ENCODE data around the gene STK24.

Gene STK24

DNA sequence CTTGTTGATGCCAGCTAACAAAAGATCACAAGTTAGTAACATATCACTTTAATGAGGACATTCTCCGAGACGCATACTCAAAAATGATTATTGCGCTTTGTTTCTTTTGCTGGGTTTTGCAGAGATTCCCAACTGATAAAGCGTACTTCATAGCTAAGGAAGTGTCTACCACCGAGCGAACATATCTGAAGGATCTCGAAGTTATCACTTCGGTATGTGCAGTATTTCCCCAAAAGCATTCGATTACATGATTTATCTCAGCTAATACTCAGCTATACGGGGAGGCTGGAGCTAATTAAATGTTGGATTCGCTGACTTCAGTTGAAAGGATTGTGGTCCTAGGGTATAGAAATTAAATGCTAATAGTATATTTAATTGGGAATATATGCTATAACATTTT, 166.3 kb downstream of the STK24 start:
- TF ChIP-seq RAD21 (IDR thresholded peaks at IDR 0.05; ENCODE audit: low read depth) = no peak
- no peak for TF ChIP-seq CREB1 (IDR thresholded peaks at IDR 0.05; ENCODE audit: low read depth)
- TF ChIP-seq TAF1 (IDR thresholded peaks at IDR 0.05; ENCODE audit: low read depth) = no peak
- TF ChIP-seq YY1 (IDR thresholded peaks at IDR 0.05; ENCODE audit: low read depth) = no peak
- no peak for TF ChIP-seq EGR1 (IDR thresholded peaks at IDR 0.05)
- TF ChIP-seq, protein P1, sequence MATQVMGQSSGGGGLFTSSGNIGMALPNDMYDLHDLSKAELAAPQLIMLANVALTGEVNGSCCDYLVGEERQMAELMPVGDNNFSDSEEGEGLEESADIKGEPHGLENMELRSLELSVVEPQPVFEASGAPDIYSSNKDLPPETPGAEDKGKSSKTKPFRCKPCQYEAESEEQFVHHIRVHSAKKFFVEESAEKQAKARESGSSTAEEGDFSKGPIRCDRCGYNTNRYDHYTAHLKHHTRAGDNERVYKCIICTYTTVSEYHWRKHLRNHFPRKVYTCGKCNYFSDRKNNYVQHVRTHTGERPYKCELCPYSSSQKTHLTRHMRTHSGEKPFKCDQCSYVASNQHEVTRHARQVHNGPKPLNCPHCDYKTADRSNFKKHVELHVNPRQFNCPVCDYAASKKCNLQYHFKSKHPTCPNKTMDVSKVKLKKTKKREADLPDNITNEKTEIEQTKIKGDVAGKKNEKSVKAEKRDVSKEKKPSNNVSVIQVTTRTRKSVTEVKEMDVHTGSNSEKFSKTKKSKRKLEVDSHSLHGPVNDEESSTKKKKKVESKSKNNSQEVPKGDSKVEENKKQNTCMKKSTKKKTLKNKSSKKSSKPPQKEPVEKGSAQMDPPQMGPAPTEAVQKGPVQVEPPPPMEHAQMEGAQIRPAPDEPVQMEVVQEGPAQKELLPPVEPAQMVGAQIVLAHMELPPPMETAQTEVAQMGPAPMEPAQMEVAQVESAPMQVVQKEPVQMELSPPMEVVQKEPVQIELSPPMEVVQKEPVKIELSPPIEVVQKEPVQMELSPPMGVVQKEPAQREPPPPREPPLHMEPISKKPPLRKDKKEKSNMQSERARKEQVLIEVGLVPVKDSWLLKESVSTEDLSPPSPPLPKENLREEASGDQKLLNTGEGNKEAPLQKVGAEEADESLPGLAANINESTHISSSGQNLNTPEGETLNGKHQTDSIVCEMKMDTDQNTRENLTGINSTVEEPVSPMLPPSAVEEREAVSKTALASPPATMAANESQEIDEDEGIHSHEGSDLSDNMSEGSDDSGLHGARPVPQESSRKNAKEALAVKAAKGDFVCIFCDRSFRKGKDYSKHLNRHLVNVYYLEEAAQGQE (IDR thresholded peaks at IDR 0.05; ENCODE audit: low read depth) = no peak
- no peak for TF ChIP-seq EP300 (IDR thresholded peaks at IDR 0.05; ENCODE audit: borderline replicate concordance)
- TF ChIP-seq, protein P2, sequence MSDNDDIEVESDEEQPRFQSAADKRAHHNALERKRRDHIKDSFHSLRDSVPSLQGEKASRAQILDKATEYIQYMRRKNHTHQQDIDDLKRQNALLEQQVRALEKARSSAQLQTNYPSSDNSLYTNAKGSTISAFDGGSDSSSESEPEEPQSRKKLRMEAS (IDR thresholded peaks at IDR 0.05) = no peak
- TF ChIP-seq, protein P3, sequence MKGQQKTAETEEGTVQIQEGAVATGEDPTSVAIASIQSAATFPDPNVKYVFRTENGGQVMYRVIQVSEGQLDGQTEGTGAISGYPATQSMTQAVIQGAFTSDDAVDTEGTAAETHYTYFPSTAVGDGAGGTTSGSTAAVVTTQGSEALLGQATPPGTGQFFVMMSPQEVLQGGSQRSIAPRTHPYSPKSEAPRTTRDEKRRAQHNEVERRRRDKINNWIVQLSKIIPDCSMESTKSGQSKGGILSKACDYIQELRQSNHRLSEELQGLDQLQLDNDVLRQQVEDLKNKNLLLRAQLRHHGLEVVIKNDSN (IDR thresholded peaks at IDR 0.05) = no peak

DNA sequence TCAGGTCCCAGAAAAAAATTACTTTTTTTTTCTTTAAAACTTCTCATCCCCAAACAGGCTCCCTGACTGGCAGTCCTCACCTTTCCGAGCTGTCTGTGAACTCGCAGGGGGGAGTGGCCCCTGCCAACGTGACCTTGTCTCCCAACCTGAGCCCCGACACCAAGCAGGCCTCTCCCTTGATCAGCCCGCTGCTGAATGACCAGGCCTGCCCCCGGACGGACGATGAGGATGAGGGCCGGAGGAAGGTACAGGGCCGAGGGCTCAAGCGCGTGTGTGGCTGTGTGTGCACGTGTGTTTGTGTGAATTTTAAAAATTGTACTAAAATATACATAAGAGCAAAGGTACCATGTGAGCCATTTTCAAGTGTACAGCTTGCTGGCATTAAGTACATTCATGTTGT, 167.6 kb downstream of the STK24 start:
- TF ChIP-seq TAF1 (IDR thresholded peaks at IDR 0.05; ENCODE audit: low read depth) (no peak), TCF12 (IDR thresholded peaks at IDR 0.05; ENCODE audit: low read depth) (no peak), ZBTB7A (IDR thresholded peaks at IDR 0.05; ENCODE audit: low read depth) (no peak), NFIC (IDR thresholded peaks at IDR 0.05) (no peak), YY1 (IDR thresholded peaks at IDR 0.05; ENCODE audit: low read depth) (no peak), EP300 (IDR thresholded peaks at IDR 0.05; ENCODE audit: borderline replicate concordance) (no peak), TEAD4 (IDR thresholded peaks at IDR 0.05) (no peak), EGR1 (IDR thresholded peaks at IDR 0.05) (no peak), RAD21 (IDR thresholded peaks at IDR 0.05; ENCODE audit: low read depth) (no peak), FOXM1 (IDR thresholded peaks at IDR 0.05; ENCODE audit: borderline replicate concordance, low read depth) (no peak), CEBPB (IDR thresholded peaks at IDR 0.05) (no peak), CREB1 (IDR thresholded peaks at IDR 0.05; ENCODE audit: low read depth) (no peak)
- TF ChIP-seq, protein P2 (IDR thresholded peaks at IDR 0.05) = no peak
- TF ChIP-seq, protein P3 (IDR thresholded peaks at IDR 0.05) = no peak
- TF ChIP-seq, protein P1 (IDR thresholded peaks at IDR 0.05; ENCODE audit: low read depth) = no peak

DNA sequence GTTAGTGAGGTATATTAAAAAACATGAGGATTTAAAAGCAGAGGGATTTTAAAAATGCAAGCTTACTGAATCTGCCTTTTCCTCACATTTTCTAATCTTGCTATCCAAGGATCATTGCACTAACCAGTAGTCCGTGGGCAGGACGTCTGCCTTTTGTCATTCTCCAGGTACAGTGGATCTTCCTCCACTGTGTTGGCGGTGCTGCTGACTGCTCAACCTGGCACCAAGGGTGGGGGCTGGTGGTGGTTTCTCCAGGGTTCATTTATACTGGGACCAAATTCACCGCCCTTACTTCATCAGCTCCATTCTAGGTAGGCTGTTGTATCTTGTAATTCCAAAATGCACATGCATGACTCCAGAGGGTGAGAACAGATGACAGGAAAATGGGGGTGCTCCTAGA, 169.3 kb downstream of the STK24 start:
- TF ChIP-seq NFIC (IDR thresholded peaks at IDR 0.05) (no peak), TAF1 (IDR thresholded peaks at IDR 0.05; ENCODE audit: low read depth) (no peak), CREB1 (IDR thresholded peaks at IDR 0.05; ENCODE audit: low read depth) (no peak), TEAD4 (IDR thresholded peaks at IDR 0.05) (no peak), CEBPB (IDR thresholded peaks at IDR 0.05) (no peak)
- TF ChIP-seq, protein P3 (IDR thresholded peaks at IDR 0.05) = no peak

DNA sequence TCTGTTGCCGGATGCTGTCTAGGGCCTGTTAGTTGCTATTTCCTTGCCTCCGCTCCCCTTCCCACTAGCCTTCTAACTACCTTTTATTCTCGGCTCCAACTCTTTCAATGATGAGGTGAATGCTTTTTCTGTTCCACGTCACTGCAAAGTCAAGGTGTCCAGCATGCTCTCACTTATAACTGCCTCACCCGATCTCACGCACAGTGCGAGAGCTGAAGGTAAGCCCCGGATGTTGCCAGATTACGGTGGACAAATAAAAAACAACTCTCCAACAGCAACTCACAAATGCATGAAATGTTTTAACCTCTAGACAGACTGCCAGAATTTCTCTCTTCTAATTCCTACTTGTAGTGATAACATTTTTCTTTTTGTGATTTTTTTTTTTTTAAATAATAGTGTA, 169.9 kb downstream of the STK24 start:
- no peak for TF ChIP-seq TAF1 (IDR thresholded peaks at IDR 0.05; ENCODE audit: low read depth)
- TF ChIP-seq RAD21 (IDR thresholded peaks at IDR 0.05; ENCODE audit: low read depth) = no peak

DNA sequence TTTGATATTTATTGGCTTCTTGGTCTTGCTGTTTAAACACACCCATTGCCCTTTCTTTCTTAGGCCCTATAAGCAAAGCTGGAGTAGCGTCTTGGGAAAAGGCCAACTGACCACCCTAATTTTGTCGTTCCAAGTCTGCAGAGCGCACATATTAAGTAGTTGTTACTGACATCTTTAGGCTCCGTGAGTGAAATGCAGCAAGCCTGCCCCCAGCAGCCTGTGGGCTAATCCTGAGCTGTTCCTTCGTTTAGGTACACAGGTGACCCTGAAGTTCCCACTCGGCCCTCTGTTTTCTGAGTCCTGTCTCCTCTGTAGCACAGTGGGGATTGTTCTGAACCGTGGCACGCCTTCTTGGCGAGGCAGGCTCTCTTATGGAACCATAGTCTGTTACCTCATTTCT, 170.5 kb downstream of the STK24 start:
- no peak for TF ChIP-seq NFIC (IDR thresholded peaks at IDR 0.05)
- TF ChIP-seq, protein P2 (IDR thresholded peaks at IDR 0.05) = no peak
- no peak for TF ChIP-seq CEBPB (IDR thresholded peaks at IDR 0.05)
- TF ChIP-seq, protein P3 (IDR thresholded peaks at IDR 0.05) = no peak
- no peak for TF ChIP-seq TAF1 (IDR thresholded peaks at IDR 0.05; ENCODE audit: low read depth)
- TF ChIP-seq, protein P1 (IDR thresholded peaks at IDR 0.05; ENCODE audit: low read depth) = no peak
